ENCODE measurements around the gene KSR2. TPM values are rescaled to one million over a fixed set of nuclear protein-coding genes. Genes with fewer than 3 reads are reported as not detected.

The KSR2 gene
- total and polyA plus RNA-seq, 3 donors from 2014 or later, result 2.4 to 3.8 (median 2.4) TPM

DNA sequence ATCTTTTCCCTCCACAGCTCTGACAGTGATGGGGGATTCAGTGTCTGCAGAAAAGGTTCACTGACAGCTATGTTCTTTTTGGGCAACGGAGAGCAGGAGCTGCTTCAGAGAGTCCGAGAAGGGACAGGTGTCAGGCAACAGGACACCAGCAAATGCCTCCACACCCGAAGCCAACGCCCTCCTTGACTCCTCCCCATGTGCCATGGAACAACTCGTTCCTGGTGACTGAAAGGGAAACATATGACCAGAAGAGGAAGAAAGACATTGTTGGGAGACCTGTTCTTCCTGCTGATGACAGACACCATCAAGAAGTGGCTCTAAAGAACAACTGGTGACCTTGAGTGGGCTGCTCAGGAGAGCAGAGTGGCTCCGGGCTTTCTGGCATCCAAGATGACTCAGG lies 435.1 kb downstream of the KSR2 start:
- Histone ChIP-seq H3K9me3 (no peaks in the 10 kb centered on the region), H3K4me1 (no peaks in the 10 kb centered on the region), H3K27me3 (no peaks in the 10 kb centered on the region), H3K36me3 (ENCODE audit: low read depth, missing control alignments) (no peaks in the 10 kb centered on the region), H3K27ac (no peak overlapping the region), H3K4me3 (no peak overlapping the region)
- TF ChIP-seq, protein P1, sequence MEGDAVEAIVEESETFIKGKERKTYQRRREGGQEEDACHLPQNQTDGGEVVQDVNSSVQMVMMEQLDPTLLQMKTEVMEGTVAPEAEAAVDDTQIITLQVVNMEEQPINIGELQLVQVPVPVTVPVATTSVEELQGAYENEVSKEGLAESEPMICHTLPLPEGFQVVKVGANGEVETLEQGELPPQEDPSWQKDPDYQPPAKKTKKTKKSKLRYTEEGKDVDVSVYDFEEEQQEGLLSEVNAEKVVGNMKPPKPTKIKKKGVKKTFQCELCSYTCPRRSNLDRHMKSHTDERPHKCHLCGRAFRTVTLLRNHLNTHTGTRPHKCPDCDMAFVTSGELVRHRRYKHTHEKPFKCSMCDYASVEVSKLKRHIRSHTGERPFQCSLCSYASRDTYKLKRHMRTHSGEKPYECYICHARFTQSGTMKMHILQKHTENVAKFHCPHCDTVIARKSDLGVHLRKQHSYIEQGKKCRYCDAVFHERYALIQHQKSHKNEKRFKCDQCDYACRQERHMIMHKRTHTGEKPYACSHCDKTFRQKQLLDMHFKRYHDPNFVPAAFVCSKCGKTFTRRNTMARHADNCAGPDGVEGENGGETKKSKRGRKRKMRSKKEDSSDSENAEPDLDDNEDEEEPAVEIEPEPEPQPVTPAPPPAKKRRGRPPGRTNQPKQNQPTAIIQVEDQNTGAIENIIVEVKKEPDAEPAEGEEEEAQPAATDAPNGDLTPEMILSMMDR (IDR thresholded peaks at IDR 0.05), result no peak
- no peak for TF ChIP-seq POLR2A (IDR thresholded peaks at IDR 0.05)
- WGBS, 2 donors, result 67 to 71% methylated on average over 6 of the region's 6 CpGs
- DNase-seq, result no peak
- intact Hi-C loops (cut with DNase I; ENCODE audit: low total_unique reads), result no loop called here

DNA sequence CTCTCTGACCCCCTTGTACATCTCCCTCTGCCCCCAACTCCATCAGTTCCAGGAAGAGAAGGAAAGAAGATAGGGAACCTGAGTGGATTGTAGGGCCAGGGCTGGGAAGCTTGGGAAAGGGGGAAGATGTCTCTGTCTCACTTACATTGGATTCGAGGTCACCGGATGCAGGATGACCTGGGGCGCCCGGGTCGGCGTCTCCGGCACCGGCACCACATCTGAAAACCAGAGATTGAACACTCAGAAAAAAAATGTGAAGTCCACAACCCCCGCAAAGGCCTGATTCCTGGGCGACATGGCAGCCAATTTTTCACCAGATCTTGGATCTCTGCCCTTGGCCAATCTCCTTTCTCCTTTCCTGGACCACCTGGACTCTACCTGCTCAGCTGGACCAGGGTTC lies 438.0 kb downstream of the KSR2 start:
- WGBS, 2 donors, result 87 to 95% methylated on average over 10 of the region's 10 CpGs
- H3K9me3 ChIP-seq, result no peaks in the 10 kb centered on the region
- no peak for DNase-seq
- intact Hi-C loops (cut with DNase I; ENCODE audit: low total_unique reads), result no loop called here
- H3K4me1 ChIP-seq, result no peaks in the 10 kb centered on the region
- no peaks in the 10 kb centered on the region for H3K36me3 ChIP-seq (ENCODE audit: low read depth, missing control alignments)
- TF ChIP-seq, protein P1 (IDR thresholded peaks at IDR 0.05), result no peak
- no peak for TF ChIP-seq POLR2A (IDR thresholded peaks at IDR 0.05)
- H3K4me3 ChIP-seq, result no peak overlapping the region
- no peaks in the 10 kb centered on the region for H3K27me3 ChIP-seq
- no peak overlapping the region for H3K27ac ChIP-seq

DNA sequence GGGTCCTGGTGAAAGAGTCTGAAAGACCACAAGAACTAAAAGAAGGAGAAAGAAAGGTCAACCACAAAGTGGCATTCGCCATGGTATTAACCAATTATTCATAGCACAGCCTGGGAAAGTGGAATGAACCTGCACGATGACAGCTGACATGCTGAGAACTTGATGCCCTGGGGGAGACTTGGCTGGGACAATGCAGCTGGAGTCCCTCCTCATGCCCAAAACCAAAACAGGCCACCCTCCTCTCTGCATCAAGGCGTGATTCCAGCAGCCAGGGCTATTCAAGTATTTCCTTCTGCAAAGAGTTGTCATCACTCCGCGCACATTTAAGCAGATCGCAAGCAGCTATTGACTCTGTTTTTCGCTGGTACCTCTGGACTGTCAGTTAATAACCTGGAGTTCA lies 440.3 kb downstream of the KSR2 start:
- 86 to 92% methylated on average over 7 of the region's 7 CpGs for WGBS, 2 donors
- DNase-seq, result no peak
- no peak overlapping the region for H3K4me3 ChIP-seq
- no peak for TF ChIP-seq POLR2A (IDR thresholded peaks at IDR 0.05)
- H3K27me3 ChIP-seq, result no peaks in the 10 kb centered on the region
- no peaks in the 10 kb centered on the region for H3K9me3 ChIP-seq
- H3K4me1 ChIP-seq, result no peaks in the 10 kb centered on the region
- H3K36me3 ChIP-seq (ENCODE audit: low read depth, missing control alignments), result no peaks in the 10 kb centered on the region
- intact Hi-C loops (cut with DNase I; ENCODE audit: low total_unique reads), result no loop called here
- no peak overlapping the region for H3K27ac ChIP-seq

DNA sequence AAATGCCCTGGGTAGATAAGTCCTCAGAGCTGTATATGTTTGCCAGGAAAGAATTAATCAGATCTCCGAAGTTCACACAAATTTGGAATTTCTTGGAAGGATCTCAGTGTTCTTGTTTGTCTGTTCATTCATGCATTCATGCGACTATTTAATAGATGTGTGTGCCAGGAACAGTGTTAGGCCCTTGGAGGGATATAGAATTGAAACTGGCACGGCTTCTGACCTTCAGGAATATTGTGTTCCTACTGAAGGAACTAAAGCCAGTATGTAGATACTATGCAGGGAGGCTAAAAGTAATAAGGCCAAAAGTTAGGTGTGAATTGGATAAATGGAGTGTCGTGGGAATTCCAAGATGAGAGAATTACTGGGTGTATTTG lies 441.3 kb downstream of the KSR2 start:
- 54 to 73% methylated on average over 4 of the region's 4 CpGs for WGBS, 2 donors
- no peak overlapping the region for H3K27ac ChIP-seq

DNA sequence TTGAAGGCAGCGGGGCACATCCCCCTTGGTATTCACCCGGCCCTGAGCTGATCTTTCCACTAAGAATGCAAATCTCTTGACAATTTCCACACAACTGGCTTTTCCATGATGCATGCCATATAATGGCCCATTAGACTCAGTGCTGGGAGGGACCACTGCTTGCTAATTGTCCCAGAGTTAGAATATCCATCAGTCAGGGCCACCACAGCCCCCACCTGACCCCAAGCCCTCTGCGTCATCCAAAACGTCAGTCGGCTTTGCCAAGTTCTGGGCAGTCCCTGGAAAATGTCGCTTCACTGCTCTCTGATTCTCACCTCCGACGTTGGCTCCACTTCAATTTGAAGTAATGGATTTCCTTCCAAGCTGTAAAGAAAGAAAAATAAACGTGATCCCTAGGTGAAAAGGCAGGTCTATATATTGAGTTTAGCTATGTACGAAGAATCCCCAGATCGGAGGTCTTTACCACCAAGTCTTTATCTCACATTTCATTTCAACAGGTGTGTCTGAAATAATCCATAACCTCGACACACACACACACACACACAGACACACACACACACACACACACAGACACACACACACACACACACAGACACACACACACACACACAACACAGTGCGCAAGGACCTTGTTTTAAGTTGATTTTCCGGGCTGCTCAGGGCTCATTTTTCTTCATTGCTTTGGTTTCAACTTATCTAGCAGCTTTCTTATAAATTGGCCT lies 441.9 kb downstream of the KSR2 start:
- intact Hi-C loops (cut with DNase I; ENCODE audit: low total_unique reads), result no loop called here
- Histone ChIP-seq H3K9me3 (no peaks in the 10 kb centered on the region), H3K27me3 (no peaks in the 10 kb centered on the region), H3K4me3 (no peak overlapping the region), H3K4me1 (no peaks in the 10 kb centered on the region), H3K27ac (no peak overlapping the region), H3K36me3 (ENCODE audit: low read depth, missing control alignments) (no peaks in the 10 kb centered on the region)
- DNase-seq, result no peak
- TF ChIP-seq, protein P1 (IDR thresholded peaks at IDR 0.05), result no peak
- TF ChIP-seq POLR2A (IDR thresholded peaks at IDR 0.05), result no peak
- 61 to 72% methylated on average over 14 of the region's 14 CpGs for WGBS, 2 donors

More for the DNA sequence above, 441.3 kb downstream of the KSR2 start:
- H3K27me3 ChIP-seq, result no peaks in the 10 kb centered on the region
- no peaks in the 10 kb centered on the region for H3K4me1 ChIP-seq
- no peaks in the 10 kb centered on the region for H3K9me3 ChIP-seq
- no peak overlapping the region for H3K4me3 ChIP-seq
- intact Hi-C loops (cut with DNase I; ENCODE audit: low total_unique reads), result no loop called here
- no peaks in the 10 kb centered on the region for H3K36me3 ChIP-seq (ENCODE audit: low read depth, missing control alignments)
- no peak for TF ChIP-seq POLR2A (IDR thresholded peaks at IDR 0.05)
- TF ChIP-seq, protein P1 (IDR thresholded peaks at IDR 0.05), result no peak
- DNase-seq, result no peak

All from testis (tissue), 3 donors.